Thyroid gland (tissue), 4 donors: ENCODE data around the gene CXCL12.

Experiments used
- CTCF ChIP-seq, 6 experiments: fragments of 200-600 bp in 3 of 6; fragments of 450-650 bp in 3 of 6; sonication (generic) in 3 of 6; IDR thresholded peaks; one replicate each; pipeline ENCODE4 v1.5.1; 2016 to 2019; ENCODE audit warnings: antibody characterized with exemption in 6 of 6, mild to moderate bottlenecking in 2 of 6, inconsistent platforms in 1 of 6, moderate library complexity in 1 of 6
- POLR2A ChIP-seq, 2 donors: fragments of 450-650 bp; IDR thresholded peaks; one replicate each; pipeline ENCODE4 v1.6.1; 2017; ENCODE audit warnings: antibody characterized with exemption in 2 of 2, mild to moderate bottlenecking in 2 of 2, moderate library complexity in 1 of 2

- TF ChIP-seq POLR2A (IDR thresholded peaks at IDR 0.05) = no peak
- TF ChIP-seq CTCF (IDR thresholded peaks at IDR 0.05) = no peak
Observed at GRCh38 chr10:44368637-44369036, 16.3 kb downstream of the CXCL12 start.
